Activated CD4-positive, CD25-positive, alpha-beta regulatory T cell treated with anti-CD3 and anti-CD28 coated beads, Interleukin-2, amount 50 U/mL, for 72 hours (primary cell): Measurements from ENCODE around the gene RIMS1.

Experiments
- DNase-seq: peaks from one replicate; pipeline ENCODE4 v3.0.0; 2021

The RIMS1 gene

GRCh38 chr6:72102561-72102960 lies 216.2 kb downstream of the RIMS1 start:
- no peak for DNase-seq

- DNase-seq: no peak
Measured at GRCh38 chr6:72111611-72112010, 225.3 kb downstream of the RIMS1 start.

GRCh38 chr6:72130327-72130726 lies 244.0 kb downstream of the RIMS1 start:
- no peak for DNase-seq

GRCh38 chr6:72132427-72132826 lies 246.1 kb downstream of the RIMS1 start:
- no peak for DNase-seq

- DNase-seq: no peak
Measured at GRCh38 chr6:72132851-72133250, 246.5 kb downstream of the RIMS1 start.

- DNase-seq: no peak
Measured at GRCh38 chr6:72133324-72133723, 247.0 kb downstream of the RIMS1 start.

GRCh38 chr6:72140795-72141194 lies 254.4 kb downstream of the RIMS1 start:
- DNase-seq: no peak

- DNase-seq: no peak
Measured at GRCh38 chr6:72149715-72150114, 263.4 kb downstream of the RIMS1 start.

GRCh38 chr6:72151742-72152141 lies 265.4 kb downstream of the RIMS1 start:
- DNase-seq: no peak

GRCh38 chr6:72175916-72176315 lies 289.6 kb downstream of the RIMS1 start:
- DNase-seq: no peak

- DNase-seq: no peak
Measured at GRCh38 chr6:72182337-72183246, 296.2 kb downstream of the RIMS1 start.

- no peak for DNase-seq
Measured at GRCh38 chr6:72203983-72204382, 317.6 kb downstream of the RIMS1 start.

- no peak for DNase-seq
Measured at GRCh38 chr6:72205500-72205899, 319.1 kb downstream of the RIMS1 start.

GRCh38 chr6:72206606-72207005 lies 320.3 kb downstream of the RIMS1 start:
- DNase-seq: no peak

GRCh38 chr6:72212686-72213085 lies 326.3 kb downstream of the RIMS1 start:
- no peak for DNase-seq

- no peak for DNase-seq
Measured at GRCh38 chr6:72213654-72214053, 327.3 kb downstream of the RIMS1 start.

GRCh38 chr6:72216222-72217068 lies 330.1 kb downstream of the RIMS1 start:
- no peak for DNase-seq

GRCh38 chr6:72217626-72218025 lies 331.3 kb downstream of the RIMS1 start:
- DNase-seq: no peak

GRCh38 chr6:72218125-72218524 lies 331.8 kb downstream of the RIMS1 start:
- DNase-seq: no peak

- no peak for DNase-seq
Measured at GRCh38 chr6:72219536-72219935, 333.2 kb downstream of the RIMS1 start.

GRCh38 chr6:72238021-72238420 lies 351.7 kb downstream of the RIMS1 start:
- no peak for DNase-seq

GRCh38 chr6:72238900-72239299 lies 352.6 kb downstream of the RIMS1 start:
- DNase-seq: no peak

- DNase-seq: no peak
Measured at GRCh38 chr6:72245565-72245964, 359.2 kb downstream of the RIMS1 start.

GRCh38 chr6:72246926-72247325 lies 360.6 kb downstream of the RIMS1 start:
- no peak for DNase-seq
